CD14-positive monocyte (primary cell): ENCODE data around the gene CEP72. TPM values are rescaled to one million over a fixed set of nuclear protein-coding genes. Genes with fewer than 3 reads are reported as not detected.

ENCODE experiments used
- DNase-seq, 3 donors: peaks; one replicate each; pipeline ENCODE4 v3.0.0-alpha.2; 2011 to 2022
- H2AFZ ChIP-seq: 2 replicates; pipeline ENCODE4 v1.6.0; 2012; ENCODE audit warnings: mild to moderate bottlenecking, low read depth, low read length, inconsistent platforms; ENCODE audit not compliant: insufficient read depth, poor library complexity, severe bottlenecking
- H3K27ac ChIP-seq, 2 donors: 1 replicate in 1 of 2; 2 replicates in 1 of 2; pipeline ENCODE4 v1.5.1; 2012 to 2013; ENCODE audit warnings: low read length in 2 of 2, control low read depth in 1 of 2, inconsistent platforms in 1 of 2, low read depth in 1 of 2, mild to moderate bottlenecking in 1 of 2
- H3K27me3 ChIP-seq, 2 donors: one replicate each; pipeline versions ENCODE4 v1.6.0 to v1.6.1; 2011 to 2013; ENCODE audit warnings: low read length in 2 of 2; ENCODE audit not compliant: control insufficient read depth in 2 of 2, insufficient read depth in 2 of 2
- H3K36me3 ChIP-seq, 2 donors: replicated peaks in 1 of 2; 1 replicate in 1 of 2; 2 replicates in 1 of 2; pipeline versions ENCODE4 v1.5.1 to v1.6.1; 2012 to 2013; ENCODE audit warnings: low read length in 2 of 2, control low read depth in 1 of 2, inconsistent platforms in 1 of 2, mild to moderate bottlenecking in 1 of 2; ENCODE audit not compliant: insufficient read depth in 2 of 2, control insufficient read depth in 1 of 2
- H3K4me1 ChIP-seq, 2 donors: 1 replicate in 1 of 2; 2 replicates in 1 of 2; pipeline versions ENCODE4 v1.5.1 to v1.6.1; 2012 to 2013; ENCODE audit warnings: low read length in 2 of 2, control low read depth in 1 of 2, inconsistent platforms in 1 of 2, mild to moderate bottlenecking in 1 of 2, moderate library complexity in 1 of 2; ENCODE audit not compliant: insufficient read depth in 2 of 2, control insufficient read depth in 1 of 2
- H3K4me2 ChIP-seq: replicated peaks from 2 replicates; pipeline ENCODE3; 2012; ENCODE audit warnings: low read length, moderate library complexity, mild to moderate bottlenecking; ENCODE audit not compliant: poor library complexity, severe bottlenecking; ENCODE audit errors: extremely low read depth
- H3K4me3 ChIP-seq, 3 experiments: fragments of 200-600 bp in 1 of 3; sonication (generic) in 1 of 3; replicated peaks in 1 of 3; 1 replicate in 2 of 3; 2 replicates in 1 of 3; pipeline ENCODE4 v1.5.1; 2011 to 2013; ENCODE audit warnings: low read length in 3 of 3, mild to moderate bottlenecking in 3 of 3, control low read depth in 2 of 3, low read depth in 2 of 3, inconsistent platforms in 1 of 3, moderate library complexity in 1 of 3
- H3K79me2 ChIP-seq: 2 replicates; pipeline ENCODE4 v1.6.0; 2012; ENCODE audit warnings: mild to moderate bottlenecking, control low read depth, inconsistent platforms, low read length, moderate library complexity; ENCODE audit not compliant: insufficient read depth
- H3K9ac ChIP-seq: 2 replicates; pipeline ENCODE4 v1.6.0; 2017; ENCODE audit warnings: low read length, mild to moderate bottlenecking; ENCODE audit not compliant: insufficient read depth, poor library complexity, severe bottlenecking
- H3K9me3 ChIP-seq, 2 donors: replicated peaks in 1 of 2; 1 replicate in 1 of 2; 2 replicates in 1 of 2; pipeline versions ENCODE4 v1.5.1 to v1.6.1; 2012 to 2013; ENCODE audit warnings: low read length in 2 of 2, control low read depth in 1 of 2; ENCODE audit not compliant: control insufficient read depth in 1 of 2, insufficient read depth in 1 of 2
- H4K20me1 ChIP-seq: 2 replicates; pipeline ENCODE4 v1.6.0; 2012; ENCODE audit warnings: mild to moderate bottlenecking, low read length, control low read depth, moderate library complexity; ENCODE audit not compliant: insufficient read depth
- H3K27ac Mint-ChIP-seq, 7 donors: one replicate each; pipeline ENCODE4 v1.8.0; 2020; ENCODE audit warnings: mild to moderate bottlenecking in 7 of 7, mixed read lengths in 7 of 7, moderate library complexity in 6 of 7, inconsistent platforms in 2 of 7
- H3K27me3 Mint-ChIP-seq, 3 donors: one replicate each; pipeline ENCODE4 v1.8.0; 2021 to 2022; ENCODE audit warnings: low read depth in 3 of 3, mild to moderate bottlenecking in 3 of 3, mixed read lengths in 3 of 3, moderate library complexity in 3 of 3, inconsistent platforms in 1 of 3
- H3K36me3 Mint-ChIP-seq, 2 donors: one replicate each; pipeline ENCODE4 v1.8.0; 2020; ENCODE audit warnings: mixed read lengths in 2 of 2, inconsistent platforms in 1 of 2, mild to moderate bottlenecking in 1 of 2
- H3K4me1 Mint-ChIP-seq: one replicate; pipeline ENCODE4 v1.8.0; 2020; ENCODE audit warnings: mild to moderate bottlenecking, mixed read lengths
- H3K4me3 Mint-ChIP-seq, 2 donors: one replicate each; pipeline ENCODE4 v1.8.0; 2020; ENCODE audit warnings: mild to moderate bottlenecking in 2 of 2, mixed read lengths in 2 of 2, moderate library complexity in 1 of 2
- H3K9me3 Mint-ChIP-seq, 7 donors: one replicate each; pipeline ENCODE4 v1.8.0; 2020 to 2022; ENCODE audit warnings: mixed read lengths in 7 of 7, mild to moderate bottlenecking in 6 of 7, moderate library complexity in 6 of 7, inconsistent platforms in 2 of 7
- CTCF ChIP-seq: fragments of 200-600 bp; IDR thresholded peaks from one replicate; pipeline ENCODE4 v1.8.0; 2022; ENCODE audit warnings: antibody characterized with exemption, mild to moderate bottlenecking
- WGBS: methylation state at CpG from one replicate; pipeline ENCODE4 v1.1.5; 2013; ENCODE audit warnings: missing lambda C conversion rate; ENCODE audit not compliant: insufficient coverage; 5-methylcytosine and 5-hydroxymethylcytosine counted together
- intact Hi-C, 2 donors: fragments of 100-400 bp; cut with micrococcal nuclease; formaldehyde crosslinking; loops; one replicate each; pipeline versions ENCODE4 v1.15.0 to v1.15.1; 2023
- polyA plus RNA-seq, 3 donors: library from polyadenylated mRNA; depleted of rRNA in 1 of 3; unstranded in 2 of 3; stranded (reverse) in 1 of 3; fragments of 300-500 nt in 2 of 3; fragments of >200 nt in 1 of 3; fragmentation: Illumina TruSeq in 2 of 3; gene quantifications; 1 replicate in 2 of 3; 2 replicates in 1 of 3; pipeline ENCODE4 v1.2.3, GENCODE V29; 2012 to 2021

CEP72 gene
- polyA plus RNA-seq, 3 donors = 0.13 to 2.1 (median 0.24) TPM

GRCh38 chr5:569358-569867 is 42.7 kb upstream of the CEP72 start:
- no peak overlapping the region for H3K9ac ChIP-seq
- no peak for DNase-seq
- H2AFZ ChIP-seq = no peak overlapping the region
- WGBS = 92% methylated on average over 16 of the region's 23 CpGs
- H3K27ac ChIP-seq = no peak overlapping the region
- H3K36me3 Mint-ChIP-seq = no peaks in the 10 kb centered on the region
- H3K36me3 ChIP-seq = no peaks in the 10 kb centered on the region
- no peaks in the 10 kb centered on the region for H3K79me2 ChIP-seq
- intact Hi-C loops = no loop called here
- H3K27me3 ChIP-seq = peaks cover 6 to 12% of the 10 kb centered on the region in 2 donors
- H3K27me3 Mint-ChIP-seq = peaks cover 19 to 57% (median 24%) of the 10 kb centered on the region in 3 donors
- no peak overlapping the region for H3K4me2 ChIP-seq
- H3K4me3 ChIP-seq = no peak overlapping the region
- H3K27ac Mint-ChIP-seq = no peak overlapping the region
- H3K4me1 ChIP-seq = no peaks in the 10 kb centered on the region
- H3K4me3 Mint-ChIP-seq = no peak overlapping the region
- no peaks in the 10 kb centered on the region for H4K20me1 ChIP-seq
- H3K9me3 Mint-ChIP-seq = peaks cover 0 to 11% (median 6%) of the 10 kb centered on the region in 7 donors
- peaks cover 0 to 3% of the 10 kb centered on the region in 2 donors for H3K9me3 ChIP-seq
- H3K4me1 Mint-ChIP-seq = no peaks in the 10 kb centered on the region
- no peak for TF ChIP-seq CTCF

GRCh38 chr5:569868-570361 is 42.2 kb upstream of the CEP72 start:
- no peaks in the 10 kb centered on the region for H3K36me3 ChIP-seq
- peaks cover 6 to 12% of the 10 kb centered on the region in 2 donors for H3K27me3 ChIP-seq
- Mint-ChIP-seq H3K27ac (no peak overlapping the region), H3K36me3 (no peaks in the 10 kb centered on the region), H3K4me3 (no peak overlapping the region), H3K9me3 (peaks cover 0 to 11% (median 7%) of the 10 kb centered on the region in 7 donors), H3K27me3 (peaks cover 21 to 60% (median 27%) of the 10 kb centered on the region in 3 donors), H3K4me1 (no peaks in the 10 kb centered on the region)
- peaks cover 0 to 3% of the 10 kb centered on the region in 2 donors for H3K9me3 ChIP-seq
- H3K4me3 ChIP-seq = no peak overlapping the region
- 92% methylated on average over 20 of the region's 21 CpGs for WGBS
- no peaks in the 10 kb centered on the region for H3K79me2 ChIP-seq
- H4K20me1 ChIP-seq = no peaks in the 10 kb centered on the region
- H2AFZ ChIP-seq = no peak overlapping the region
- no peak overlapping the region for H3K9ac ChIP-seq
- H3K4me1 ChIP-seq = no peaks in the 10 kb centered on the region
- intact Hi-C loops = no loop called here
- TF ChIP-seq CTCF = no peak
- H3K4me2 ChIP-seq = no peak overlapping the region
- no peak for DNase-seq
- H3K27ac ChIP-seq = no peak overlapping the region
